Caco-2 (cell line): ENCODE measurements around the gene RAPGEF5. TPM values are rescaled to one million over a fixed set of nuclear protein-coding genes. Genes with fewer than 3 reads are reported as not detected.

Experiments
- BruUV-seq: library from RNA; stranded (reverse); fragments of 400-500 nt; replicated peaks from 2 replicates; lab custom pipeline; 2021; lab: Mats Ljungman, UMichigan
- CTCF ChIA-PET: fragments of 300-600 bp; sonication (Branson Sonifier 250); formaldehyde crosslinking; loops from one replicate; lab custom pipeline; 2022; ENCODE audit warnings: antibody characterized with exemption; lab: Charles Lee
- POLR2A ChIA-PET: fragments of 300-600 bp; sonication (Branson Sonifier 250); formaldehyde crosslinking; loops from one replicate; lab custom pipeline; 2022; ENCODE audit warnings: antibody characterized with exemption; lab: Charles Lee
- DNase-seq, 2 experiments: peaks; one replicate each; pipeline versions ENCODE4 v3.0.0 to v3.0.0-alpha.2; 2020 to 2022
- H3K27me3 ChIP-seq: replicated peaks from 2 replicates; pipeline ENCODE4 v1.6.0; 2011; ENCODE audit warnings: low read length; ENCODE audit not compliant: control insufficient read depth, insufficient read depth
- H3K36me3 ChIP-seq: 2 replicates; pipeline ENCODE4 v1.5.1; 2011; ENCODE audit warnings: low read length; ENCODE audit not compliant: control insufficient read depth, insufficient read depth
- H3K4me1 ChIP-seq: fragments of 250-450 bp; sonication (Bioruptor Pico); 2 replicates; pipeline ENCODE4 v1.5.1; 2020; ENCODE audit warnings: mild to moderate bottlenecking
- H3K4me3 ChIP-seq: 2 replicates; pipeline ENCODE4 v1.5.1; 2011; ENCODE audit warnings: low read depth, mild to moderate bottlenecking, control low read depth, low read length
- H3K9me3 ChIP-seq: fragments of 250-450 bp; sonication (Bioruptor Pico); 2 replicates; pipeline ENCODE4 v1.5.1; 2020; ENCODE audit warnings: mild to moderate bottlenecking, moderate library complexity
- H3K27ac Mint-ChIP-seq: one replicate; pipeline ENCODE4 v1.8.0; 2022; ENCODE audit warnings: mixed read lengths; ENCODE audit not compliant: unreplicated experiment
- H3K27me3 Mint-ChIP-seq: one replicate; pipeline ENCODE4 v1.8.0; 2022; ENCODE audit warnings: mixed read lengths; ENCODE audit not compliant: insufficient read depth, unreplicated experiment
- H3K36me3 Mint-ChIP-seq: one replicate; pipeline ENCODE4 v1.8.0; 2022; ENCODE audit warnings: mild to moderate bottlenecking, mixed read lengths; ENCODE audit not compliant: insufficient read depth, unreplicated experiment
- H3K4me1 Mint-ChIP-seq: one replicate; pipeline ENCODE4 v1.8.0; 2022; ENCODE audit warnings: low read depth, mixed read lengths; ENCODE audit not compliant: unreplicated experiment
- H3K4me3 Mint-ChIP-seq: one replicate; pipeline ENCODE4 v1.8.0; 2022; ENCODE audit warnings: mild to moderate bottlenecking, moderate library complexity, mixed read lengths; ENCODE audit not compliant: unreplicated experiment
- H3K9me3 Mint-ChIP-seq: one replicate; pipeline ENCODE4 v1.8.0; 2022; ENCODE audit warnings: mixed read lengths; ENCODE audit not compliant: unreplicated experiment
- CTCF ChIP-seq, 2 experiments: fragments of 200-600 bp in 1 of 2; IDR thresholded peaks; 1 replicate in 1 of 2; 2 replicates in 1 of 2; pipeline versions ENCODE4 v1.5.1 to v1.8.0; 2011 to 2022; ENCODE audit warnings: antibody characterized with exemption in 1 of 2, control low read depth in 1 of 2, inconsistent platforms in 1 of 2, low read depth in 1 of 2, low read length in 1 of 2, mild to moderate bottlenecking in 1 of 2, moderate library complexity in 1 of 2; ENCODE audit not compliant: insufficient read depth in 1 of 2, severe bottlenecking in 1 of 2, unreplicated experiment in 1 of 2
- intact Hi-C: fragments of 100-400 bp; cut with micrococcal nuclease; formaldehyde crosslinking; loops from one replicate; pipeline ENCODE4 v1.10.0; 2022; ENCODE audit not compliant: unreplicated experiment
- total RNA-seq: library from RNA; stranded (reverse); gene quantifications from 2 replicates; pipeline ENCODE4 v1.2.3, GENCODE V29; 2022

The RAPGEF5 gene
- total RNA-seq, 1 experiment from 2014 or later, result 16.9 TPM

GRCh38 chr7:22208799-22209198, 148.2 kb downstream of the RAPGEF5 start:
- no peak for DNase-seq
- Mint-ChIP-seq H3K27me3 (no peaks in the 10 kb centered on the region), H3K27ac (no peak overlapping the region), H3K4me1 (peaks cover 8% of the 10 kb centered on the region), H3K9me3 (no peaks in the 10 kb centered on the region), H3K36me3 (no peaks in the 10 kb centered on the region), H3K4me3 (no peak overlapping the region)
- BruUV-seq, result no TSS peak
- TF ChIP-seq CTCF (IDR thresholded peaks at IDR 0.05; ENCODE audit: insufficient read depth in 1 of 2, low read depth in 1 of 2, low read length in 1 of 2, severe bottlenecking in 1 of 2, unreplicated experiment in 1 of 2), result no peak
- H3K4me1 ChIP-seq, result 0 out of 2 replicates have a peak, but pooled peaks cover 6% of the 10 kb centered on the region
- no peaks in the 10 kb centered on the region for H3K27me3 ChIP-seq
- POLR2A ChIA-PET, result no interaction called here
- intact Hi-C loops, result no loop called here
- no peak overlapping the region for H3K4me3 ChIP-seq
- H3K9me3 ChIP-seq, result no peaks in the 10 kb centered on the region
- CTCF ChIA-PET, result no interaction called here
- H3K36me3 ChIP-seq, result no peaks in the 10 kb centered on the region

GRCh38 chr7:22207724-22208225, 149.2 kb downstream of the RAPGEF5 start:
- H3K36me3 ChIP-seq, result no peaks in the 10 kb centered on the region
- no TSS peak for BruUV-seq
- no peaks in the 10 kb centered on the region for H3K27me3 ChIP-seq
- no peak overlapping the region for H3K4me3 Mint-ChIP-seq
- POLR2A ChIA-PET, result no interaction called here
- CTCF ChIA-PET, result no interaction called here
- TF ChIP-seq CTCF (IDR thresholded peaks at IDR 0.05; ENCODE audit: insufficient read depth in 1 of 2, low read depth in 1 of 2, low read length in 1 of 2, severe bottlenecking in 1 of 2, unreplicated experiment in 1 of 2), result no peak
- no peak overlapping the region for H3K27ac Mint-ChIP-seq
- no peaks in the 10 kb centered on the region for H3K9me3 Mint-ChIP-seq
- H3K9me3 ChIP-seq, result no peaks in the 10 kb centered on the region
- H3K27me3 Mint-ChIP-seq, result no peaks in the 10 kb centered on the region
- intact Hi-C loops, result no loop called here
- H3K36me3 Mint-ChIP-seq, result no peaks in the 10 kb centered on the region
- peaks cover 8% of the 10 kb centered on the region for H3K4me1 Mint-ChIP-seq
- H3K4me1 ChIP-seq, result 0 out of 2 replicates have a peak, but pooled peaks cover 6% of the 10 kb centered on the region
- H3K4me3 ChIP-seq, result no peak overlapping the region
- DNase-seq, result no peak

GRCh38 chr7:22205631-22206030, 151.3 kb downstream of the RAPGEF5 start:
- TF ChIP-seq CTCF (IDR thresholded peaks at IDR 0.05; ENCODE audit: insufficient read depth in 1 of 2, low read depth in 1 of 2, low read length in 1 of 2, severe bottlenecking in 1 of 2, unreplicated experiment in 1 of 2), result no peak
- H3K36me3 Mint-ChIP-seq, result no peaks in the 10 kb centered on the region
- no peak overlapping the region for H3K27ac Mint-ChIP-seq
- no peaks in the 10 kb centered on the region; the same call in 1 of the 2 replicates for H3K36me3 ChIP-seq
- H3K4me1 Mint-ChIP-seq, result peaks cover 8% of the 10 kb centered on the region
- H3K4me3 ChIP-seq, result no peak overlapping the region
- H3K9me3 Mint-ChIP-seq, result no peaks in the 10 kb centered on the region
- no peaks in the 10 kb centered on the region for H3K27me3 Mint-ChIP-seq
- H3K4me3 Mint-ChIP-seq, result no peak overlapping the region
- ChIA-PET POLR2A (no interaction called here), CTCF (no interaction called here)
- 0 out of 2 replicates have a peak, but pooled peaks cover 4% of the 10 kb centered on the region for H3K4me1 ChIP-seq
- no peaks in the 10 kb centered on the region for H3K27me3 ChIP-seq
- BruUV-seq, result no TSS peak
- no peak for DNase-seq
- H3K9me3 ChIP-seq, result no peaks in the 10 kb centered on the region
- intact Hi-C loops, result no loop called here
